ENCODE results near the gene LRRC8B. TPM values are rescaled to one million over a fixed set of nuclear protein-coding genes. Genes with fewer than 3 reads are reported as not detected.

Gene LRRC8B
- total RNA-seq, 4 donors from 2014 or later: 3.5 to 15.7 (median 8.5) TPM

GRCh38 chr1:89603651-89604413 lies 79.2 kb downstream of the LRRC8B start:
- Histone ChIP-seq H3K4me1 (peaks cover 15 to 35% of the 10 kb centered on the region in 2 donors), H3K36me3 (no peaks in the 10 kb centered on the region), H3K9me3 (no peaks in the 10 kb centered on the region), H3K27ac (no peak overlapping the region), H3K27me3 (no peaks in the 10 kb centered on the region), H3K4me3 (no peak overlapping the region)
- ATAC-seq (peak in 1 of 2 donors; percentile 24), DNase-seq (no peak)
- in situ Hi-C loops (cut with MboI; ENCODE audit: low sequenced_read_pairs in 4 of 4): loop anchor here in 1 of 4 donors (5.0 kb wide), 1 partner anchor 127 kb away; no protein-coding TSS in a partner anchor
- TF ChIP-seq CTCF (IDR thresholded peaks at IDR 0.05 in 4 of 5, conservative IDR thresholded peaks at IDR 0.05 in 1 of 5): no peak
- TF ChIP-seq POLR2A (IDR thresholded peaks at IDR 0.05): no peak
- intact Hi-C loops (cut with DNase I; ENCODE audit: low total_unique reads): no loop called here

- Histone ChIP-seq H3K36me3 (no peaks in the 10 kb centered on the region), H3K27ac (no peak overlapping the region), H3K27me3 (no peaks in the 10 kb centered on the region), H3K9me3 (no peaks in the 10 kb centered on the region), H3K4me1 (peaks cover 15 to 39% of the 10 kb centered on the region in 2 donors), H3K4me3 (no peak overlapping the region)
- ATAC-seq (no peak), DNase-seq (no peak)
- intact Hi-C loops (cut with DNase I; ENCODE audit: low total_unique reads): no loop called here
- in situ Hi-C loops (cut with MboI; ENCODE audit: low sequenced_read_pairs in 4 of 4): loop anchor here in 1 of 4 donors (5.0 kb wide), 1 partner anchor 127 kb away; no protein-coding TSS in a partner anchor
- TF ChIP-seq CTCF (IDR thresholded peaks at IDR 0.05 in 4 of 5, conservative IDR thresholded peaks at IDR 0.05 in 1 of 5): no peak
- TF ChIP-seq POLR2A (IDR thresholded peaks at IDR 0.05): no peak
These were observed 79.7 kb downstream of the LRRC8B start for GRCh38 chr1:89604414-89604735.

GRCh38 chr1:89605692-89606091 lies 81.1 kb downstream of the LRRC8B start:
- Histone ChIP-seq H3K4me1 (peaks cover 15 to 40% of the 10 kb centered on the region in 2 donors), H3K9me3 (no peaks in the 10 kb centered on the region), H3K27me3 (no peaks in the 10 kb centered on the region), H3K36me3 (no peaks in the 10 kb centered on the region), H3K27ac (peak overlapping the region in 1 of 4 donors; percentile 63), H3K4me3 (no peak overlapping the region)
- in situ Hi-C loops (cut with MboI; ENCODE audit: low sequenced_read_pairs in 4 of 4) (no loop called here), intact Hi-C loops (cut with DNase I; ENCODE audit: low total_unique reads) (no loop called here)
- no peak for TF ChIP-seq POLR2A (IDR thresholded peaks at IDR 0.05)
- TF ChIP-seq CTCF (IDR thresholded peaks at IDR 0.05 in 4 of 5, conservative IDR thresholded peaks at IDR 0.05 in 1 of 5): no peak
- DNase-seq (no peak), ATAC-seq (no peak)

GRCh38 chr1:89606227-89606980 lies 81.8 kb downstream of the LRRC8B start:
- H3K9me3 ChIP-seq: no peaks in the 10 kb centered on the region
- in situ Hi-C loops (cut with MboI; ENCODE audit: low sequenced_read_pairs in 4 of 4) (no loop called here), intact Hi-C loops (cut with DNase I; ENCODE audit: low total_unique reads) (no loop called here)
- H3K4me3 ChIP-seq: no peak overlapping the region
- DNase-seq (no peak), ATAC-seq (no peak)
- TF ChIP-seq POLR2A (IDR thresholded peaks at IDR 0.05) (no peak), CTCF (IDR thresholded peaks at IDR 0.05 in 4 of 5, conservative IDR thresholded peaks at IDR 0.05 in 1 of 5) (no peak)
- H3K36me3 ChIP-seq: no peaks in the 10 kb centered on the region
- H3K4me1 ChIP-seq: peaks cover 15 to 40% of the 10 kb centered on the region in 2 donors
- peak overlapping the region in 3 of 4 donors; percentile 54 to 63 (median 59) for H3K27ac ChIP-seq
- H3K27me3 ChIP-seq: no peaks in the 10 kb centered on the region

Data from gastrocnemius medialis (tissue), 4 donors.